ENCODE measurements around the gene ROR2.
"Not testable (repeated sequence)": the region's sequence is repeated elsewhere in the genome, so short reads cannot be mapped to it uniquely, and the experiment has no call there.

The ROR2 gene

DNA sequence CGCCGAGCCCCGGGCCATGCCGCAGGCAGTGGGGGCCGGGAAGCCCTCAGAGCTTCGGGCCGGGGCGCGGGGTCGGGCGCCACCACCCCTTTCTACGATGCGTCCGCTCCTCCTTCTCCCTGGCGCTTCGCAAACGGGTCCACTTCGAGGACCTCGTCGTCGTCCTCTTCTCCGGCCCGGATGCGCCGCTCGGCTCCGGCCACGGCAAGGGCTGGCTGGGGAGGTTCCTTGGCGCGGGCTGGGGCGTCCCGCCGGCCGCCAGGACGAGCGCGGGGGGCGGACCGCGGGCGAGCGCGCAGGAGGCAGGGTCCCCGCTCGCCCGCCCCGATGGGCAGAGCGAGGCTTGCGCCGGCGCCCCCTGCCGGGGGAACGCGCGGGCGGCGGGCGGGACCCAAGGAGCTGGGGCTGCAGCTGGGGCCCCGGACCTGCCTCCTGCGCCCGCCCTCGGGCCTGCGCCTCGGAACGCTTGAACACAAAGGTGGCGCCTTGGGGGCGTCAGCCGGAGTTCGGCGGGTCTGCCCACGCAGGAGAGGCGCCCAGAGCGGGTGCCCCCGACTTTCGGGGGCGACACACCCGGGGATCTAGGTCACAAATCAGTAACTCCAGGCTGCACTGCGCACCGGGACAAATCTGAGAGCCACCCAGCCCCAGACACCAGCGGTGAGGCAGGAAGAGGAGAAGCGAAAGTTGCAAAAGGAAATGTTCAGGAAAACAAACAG lies at the start of gene ROR2:
TSS of gene ROR2 (minus strand) at position 283 of the 719 bp plus-strand sequence.
- in situ Hi-C loops (cut with MboI; ENCODE audit: low sequenced_read_pairs): no loop called here

DNA sequence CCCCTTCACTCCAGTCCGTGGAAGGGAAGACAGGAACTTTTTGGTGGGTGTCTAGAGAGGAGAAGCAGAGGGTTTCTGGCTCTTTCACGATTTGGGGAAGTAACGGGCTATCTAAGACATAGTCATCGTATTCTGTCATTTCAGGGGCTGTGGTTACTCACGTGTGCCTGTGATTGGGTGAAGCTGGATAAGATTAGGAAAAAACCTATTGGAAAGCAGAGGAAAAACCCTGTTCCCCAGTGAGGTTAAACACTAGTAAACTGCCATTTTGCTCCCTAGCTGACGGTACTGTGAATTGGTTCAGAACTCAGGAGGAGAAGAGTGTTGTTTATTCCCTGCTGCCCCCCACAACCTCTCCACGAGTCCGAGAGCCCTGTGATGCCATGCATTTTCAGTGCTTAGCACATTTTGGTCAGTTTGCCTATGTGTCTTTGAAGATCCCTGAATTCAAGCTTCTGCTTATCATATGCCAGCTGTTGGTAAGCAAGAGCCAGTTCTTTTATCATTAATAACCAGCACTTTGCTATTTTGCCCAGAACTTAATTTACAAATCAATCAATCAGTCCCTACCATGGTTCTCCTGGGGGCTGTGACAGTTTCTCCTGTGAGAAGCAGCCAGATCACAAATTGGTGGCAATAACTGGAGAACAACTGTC lies 45.1 kb upstream of the ROR2 start:
- in situ Hi-C loops (cut with MboI; ENCODE audit: low sequenced_read_pairs): no loop called here

GRCh38 chr9:91994422-91994821 lies 44.4 kb upstream of the ROR2 start:
- in situ Hi-C loops (cut with MboI; ENCODE audit: low sequenced_read_pairs): no loop called here

- in situ Hi-C loops (cut with MboI; ENCODE audit: low sequenced_read_pairs): no loop called here
Measured at GRCh38 chr9:91992461-91993041, 42.5 kb upstream of the ROR2 start.

- in situ Hi-C loops (cut with MboI; ENCODE audit: low sequenced_read_pairs): no loop called here
Measured at GRCh38 chr9:91991721-91992341, 41.8 kb upstream of the ROR2 start.

DNA sequence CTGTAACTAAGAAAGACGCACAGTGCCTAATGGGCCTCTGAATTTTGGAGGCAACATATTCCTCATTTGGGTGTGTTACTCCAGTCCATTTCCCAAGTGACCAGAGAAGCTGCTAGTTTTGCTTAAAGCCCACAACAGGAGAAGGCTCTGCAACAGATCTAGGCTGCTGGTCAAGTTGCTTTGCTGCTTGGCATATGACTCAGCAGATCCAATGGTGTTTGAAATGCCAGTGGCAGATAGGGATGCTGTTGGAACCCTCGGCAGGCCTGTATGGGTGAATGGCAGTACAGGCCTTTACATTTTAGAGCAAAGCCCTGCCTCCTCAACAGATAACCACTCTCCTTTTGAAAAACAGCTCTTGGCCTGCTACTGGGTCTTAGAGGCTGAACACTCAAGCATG lies 36.2 kb upstream of the ROR2 start:
- in situ Hi-C loops (cut with MboI; ENCODE audit: low sequenced_read_pairs): no loop called here

DNA sequence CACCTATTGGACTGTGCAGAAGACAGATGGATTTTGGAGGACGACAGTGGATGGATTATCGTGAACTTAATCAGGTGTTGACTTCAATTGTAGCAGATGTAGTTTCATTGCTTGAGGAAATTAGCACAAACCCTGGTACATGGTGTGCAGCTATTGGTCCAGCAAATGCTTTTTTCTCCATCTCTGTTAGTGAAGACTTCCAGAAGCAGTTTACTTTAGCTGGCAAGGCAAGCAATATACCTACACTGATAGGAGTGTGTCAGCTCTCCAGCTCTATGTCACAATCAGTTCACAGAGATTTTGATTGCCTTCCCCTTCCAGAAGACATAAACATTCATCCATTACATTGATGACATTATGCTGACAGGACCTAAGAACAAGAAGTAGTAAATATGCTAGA lies 35.7 kb upstream of the ROR2 start:
- in situ Hi-C loops (cut with MboI; ENCODE audit: low sequenced_read_pairs): no loop called here

GRCh38 chr9:91978740-91979414 lies 28.8 kb upstream of the ROR2 start:
- in situ Hi-C loops (cut with MboI; ENCODE audit: low sequenced_read_pairs): no loop called here

DNA sequence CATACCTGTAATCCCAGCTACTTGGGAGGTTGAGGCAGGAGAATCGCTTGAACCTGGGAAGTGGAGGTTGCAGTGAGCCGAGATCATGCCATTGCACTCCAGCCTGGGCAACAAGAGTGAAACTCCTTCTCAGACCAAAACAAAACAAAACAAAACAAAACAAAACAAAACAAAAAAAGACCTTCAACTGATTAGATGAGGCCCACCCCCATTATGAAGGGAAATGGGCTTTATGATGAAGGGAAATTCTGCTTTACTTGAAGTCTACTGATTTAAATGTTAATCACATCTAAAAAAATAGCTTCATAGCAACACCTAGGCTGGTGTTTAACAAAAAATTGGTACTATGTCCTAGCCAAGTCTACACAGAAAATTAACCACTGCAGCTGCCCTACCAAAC lies 25.2 kb upstream of the ROR2 start:
- in situ Hi-C loops (cut with MboI; ENCODE audit: low sequenced_read_pairs): not testable (repeated sequence)

DNA sequence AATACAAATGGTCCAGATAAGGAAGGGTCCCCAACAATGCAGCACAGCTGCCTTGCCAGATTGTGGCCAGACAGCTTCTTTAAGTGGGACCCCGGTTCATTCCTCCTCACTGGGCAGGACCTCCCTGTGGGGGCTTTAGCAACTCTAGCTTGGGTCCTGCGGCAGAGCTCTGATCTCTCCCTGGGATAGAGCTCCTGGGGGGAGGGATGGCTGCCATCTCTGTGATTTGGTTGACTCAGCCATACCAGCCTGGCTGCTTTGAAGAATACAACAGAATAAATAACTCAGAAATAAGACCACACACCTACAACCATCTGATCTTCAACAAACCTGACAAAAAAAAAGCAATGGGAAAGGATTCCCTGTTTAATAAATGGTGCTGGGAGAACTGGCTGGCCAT lies 22.7 kb upstream of the ROR2 start:
- in situ Hi-C loops (cut with MboI; ENCODE audit: low sequenced_read_pairs): no loop called here

- in situ Hi-C loops (cut with MboI; ENCODE audit: low sequenced_read_pairs): no loop called here
Measured at GRCh38 chr9:91972076-91972626, 22.1 kb upstream of the ROR2 start.

- in situ Hi-C loops (cut with MboI; ENCODE audit: low sequenced_read_pairs): no loop called here
Measured at GRCh38 chr9:91967259-91967658, 17.2 kb upstream of the ROR2 start.

DNA sequence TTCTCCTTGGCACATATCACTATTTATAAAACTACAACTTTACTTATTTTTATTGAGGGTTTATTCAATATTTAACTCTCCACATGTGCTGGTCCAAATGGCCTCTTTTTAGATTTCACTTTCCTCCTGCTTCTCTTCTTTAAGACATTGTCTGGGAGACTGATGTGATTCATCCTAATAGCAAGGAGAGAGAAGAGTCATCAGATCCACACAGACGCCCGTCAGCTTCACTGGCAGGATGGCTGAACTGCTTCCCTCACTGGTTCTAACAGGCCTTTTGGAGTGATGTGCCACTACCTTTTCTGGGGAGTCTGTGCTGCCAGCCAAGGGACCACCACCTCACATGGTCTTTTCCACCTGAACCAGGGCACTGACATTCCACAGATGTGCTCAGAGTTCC lies 16.5 kb upstream of the ROR2 start:
- in situ Hi-C loops (cut with MboI; ENCODE audit: low sequenced_read_pairs): no loop called here

- in situ Hi-C loops (cut with MboI; ENCODE audit: low sequenced_read_pairs): no loop called here
Measured at GRCh38 chr9:91963711-91964240, 13.7 kb upstream of the ROR2 start.

DNA sequence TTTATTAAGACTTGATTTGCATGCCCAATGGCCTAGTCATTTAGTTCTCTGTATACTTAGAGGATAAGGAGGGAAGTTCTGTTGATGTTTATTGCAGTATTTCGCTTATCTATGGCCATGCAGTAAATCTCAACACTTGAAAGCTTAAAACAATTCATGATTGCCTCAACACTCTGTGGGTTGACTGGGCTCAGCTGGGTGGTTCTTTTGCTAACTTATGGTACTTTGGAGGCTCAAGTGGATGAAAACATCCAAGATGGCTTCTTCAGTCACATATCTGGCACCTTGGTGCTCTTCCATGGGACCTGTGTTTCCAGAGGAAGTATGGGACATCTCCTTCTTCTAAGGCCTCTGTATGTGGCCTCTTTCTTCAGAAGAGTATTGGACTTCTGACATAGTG lies 10.3 kb upstream of the ROR2 start:
- in situ Hi-C loops (cut with MboI; ENCODE audit: low sequenced_read_pairs): no loop called here

DNA sequence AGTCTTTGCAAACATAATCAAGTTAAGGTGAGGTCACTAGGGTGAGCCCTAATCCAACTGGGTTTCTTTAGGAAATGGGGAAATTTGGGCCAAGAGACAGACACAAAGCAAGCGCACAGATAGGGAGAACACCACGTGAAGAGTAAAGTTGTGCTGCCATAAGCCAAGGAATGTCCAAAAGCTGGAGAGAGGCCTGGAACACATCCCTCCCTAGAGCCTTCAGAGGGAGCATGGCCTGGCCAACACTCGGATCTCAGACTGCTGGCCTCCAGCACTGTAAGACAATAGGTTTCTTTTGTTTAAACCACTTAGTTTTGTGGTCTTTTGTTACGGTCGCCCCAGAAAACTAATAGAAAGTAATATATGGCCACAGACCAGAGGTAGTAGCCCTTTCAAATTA lies 8.1 kb upstream of the ROR2 start:
- in situ Hi-C loops (cut with MboI; ENCODE audit: low sequenced_read_pairs): no loop called here

DNA sequence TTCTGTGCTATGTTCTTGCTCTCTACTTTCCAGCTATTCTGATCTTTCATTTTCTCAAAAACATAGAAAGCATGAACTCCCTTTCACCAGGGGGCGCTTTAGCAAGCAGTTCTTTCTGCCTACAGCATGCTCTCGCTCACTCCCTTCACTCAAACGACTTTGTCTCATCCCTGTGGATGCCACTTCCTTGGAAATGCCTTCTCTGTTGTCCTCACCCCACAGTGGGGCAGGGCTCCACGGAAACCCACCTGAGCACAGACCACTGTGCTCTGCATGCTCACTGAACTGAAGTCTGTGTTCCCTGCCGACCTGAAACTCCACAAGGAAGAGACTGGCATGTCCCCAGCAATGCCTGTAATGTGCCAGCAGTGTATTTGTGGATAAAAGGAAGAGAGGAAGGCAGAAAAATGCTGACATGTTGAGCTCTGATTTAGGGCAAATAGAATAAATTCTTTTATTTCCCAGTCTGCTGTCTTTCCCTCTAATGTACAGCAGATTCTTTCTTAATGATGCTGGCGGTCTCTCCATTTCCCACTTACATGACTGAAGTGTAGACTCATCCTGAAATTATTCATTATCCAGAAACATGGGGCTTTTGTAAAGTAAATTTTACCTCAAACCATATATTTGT lies 4.9 kb upstream of the ROR2 start:
- in situ Hi-C loops (cut with MboI; ENCODE audit: low sequenced_read_pairs): no loop called here

- in situ Hi-C loops (cut with MboI; ENCODE audit: low sequenced_read_pairs): no loop called here
Measured at GRCh38 chr9:91953718-91954117, 3.7 kb upstream of the ROR2 start.

DNA sequence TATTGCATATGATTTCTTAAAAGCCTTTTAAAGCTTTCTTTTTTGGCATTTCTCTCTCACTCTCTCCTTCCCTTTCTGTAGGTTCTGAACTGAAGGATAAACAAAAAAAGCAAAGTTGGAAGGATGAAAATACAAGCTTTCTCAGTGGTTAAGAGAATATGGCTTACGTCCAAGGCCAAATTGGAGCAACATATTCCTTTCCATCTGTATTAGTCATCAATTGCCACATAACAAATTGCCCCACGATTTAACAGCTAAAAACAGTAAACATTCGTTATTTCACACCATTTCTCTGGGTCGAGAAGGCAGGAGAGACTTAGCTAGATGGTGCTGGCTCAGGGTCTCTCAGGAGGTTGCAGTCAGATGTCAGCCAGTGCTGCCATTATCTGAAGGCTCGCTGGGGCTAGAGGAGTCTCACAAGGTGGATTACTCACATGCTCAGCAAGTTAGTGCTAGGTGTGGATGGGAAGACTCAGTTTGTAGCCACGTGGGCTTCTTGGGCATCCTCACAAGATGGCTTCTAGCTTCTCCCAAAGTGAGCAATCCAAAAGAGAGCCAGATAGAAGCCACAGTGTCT lies 2.0 kb upstream of the ROR2 start:
- in situ Hi-C loops (cut with MboI; ENCODE audit: low sequenced_read_pairs): no loop called here

GRCh38 chr9:91949392-91949945 lies 559 bp downstream of the ROR2 start:
- in situ Hi-C loops (cut with MboI; ENCODE audit: low sequenced_read_pairs): no loop called here
